HepG2 (cell line): ENCODE results near the gene ZNRF3. TPM values are rescaled to one million over a fixed set of nuclear protein-coding genes. Genes with fewer than 3 reads are reported as not detected.

Experiments used
- ATAC-seq: fragments of 200-7000 bp; cut with Tn5 transposase; 3 replicates; pipeline ENCODE4 v1.9.1; 2020; ENCODE audit warnings: mild to moderate bottlenecking, moderate library complexity
- BruUV-seq: library from RNA; stranded (reverse); fragments of 400-500 nt; replicated peaks from 2 replicates; lab custom pipeline; 2021; lab: Mats Ljungman, UMichigan
- CTCF ChIA-PET: fragments of 300-600 bp; formaldehyde crosslinking; extraction: SDS; loops from one replicate; lab custom pipeline; 2021; ENCODE audit warnings: low total read pairs, inconsistent platforms, low intra/inter-chr PET ratio; lab: Yijun Ruan, JAX
- POLR2A ChIA-PET: fragments of 350-600 bp; sonication (Branson Sonifier 250); formaldehyde crosslinking; loops from one replicate; lab custom pipeline; 2020; ENCODE audit warnings: antibody characterized with exemption, inconsistent platforms; lab: Yijun Ruan, JAX
- DNase-seq: peaks from one replicate; pipeline ENCODE4 v3.0.0-alpha.2; 2015; ENCODE audit warnings: low spot score
- FAIRE-seq: peaks from 3 replicates; lab custom pipeline; 2011; peaks lifted over from hg19 to GRCh38; lab: Jason Lieb, UNC
- H2AFZ ChIP-seq: one replicate; pipeline ENCODE4 v1.6.1; 2011; ENCODE audit warnings: low read length, inconsistent platforms
- H3K27ac ChIP-seq: fragments of 300-600 bp; 3 replicates; pipeline ENCODE4 v1.8.0; 2011; ENCODE audit warnings: mixed run types, mild to moderate bottlenecking, mixed read lengths, low read length, inconsistent platforms; ENCODE audit not compliant: insufficient read depth; ENCODE audit errors: extremely low read length
- H3K27me3 ChIP-seq, 2 experiments: fragments of 200-600 bp in 1 of 2; 2 replicates in 1 of 2; 3 replicates in 1 of 2; pipeline versions ENCODE4 v1.6.0 to v1.8.0; 2011; ENCODE audit warnings: low read length in 2 of 2, mild to moderate bottlenecking in 2 of 2, moderate library complexity in 2 of 2, inconsistent platforms in 1 of 2; ENCODE audit not compliant: insufficient read depth in 2 of 2, control insufficient read depth in 1 of 2
- H3K36me3 ChIP-seq, 2 experiments: fragments of 200-600 bp in 1 of 2; replicated peaks in 1 of 2; 2 replicates in 1 of 2; 3 replicates in 1 of 2; pipeline versions ENCODE4 v1.5.1 to v1.8.0; 2011; ENCODE audit warnings: low read length in 2 of 2, inconsistent platforms in 1 of 2; ENCODE audit not compliant: insufficient read depth in 2 of 2, control insufficient read depth in 1 of 2
- H3K4me1 ChIP-seq: 2 replicates; pipeline ENCODE4 v1.5.1; 2012; ENCODE audit warnings: low read length, inconsistent platforms; ENCODE audit not compliant: insufficient read depth
- H3K4me2 ChIP-seq: 2 replicates; pipeline ENCODE4 v1.6.0; 2011; ENCODE audit warnings: low read depth, low read length, inconsistent platforms
- H3K4me3 ChIP-seq, 3 experiments: fragments of 200-600 bp in 1 of 3; sonication (generic), shearing (Covaris generic) in 1 of 3; replicated peaks in 1 of 3; 2 replicates each; pipeline ENCODE4 v1.5.1; 2011 to 2016; ENCODE audit warnings: low read length in 3 of 3, inconsistent platforms in 2 of 3, low read depth in 2 of 3, mild to moderate bottlenecking in 2 of 3, control low read depth in 1 of 3, mixed read lengths in 1 of 3; ENCODE audit not compliant: insufficient read depth in 1 of 3
- H3K79me2 ChIP-seq: one replicate; pipeline ENCODE4 v1.6.1; 2011; ENCODE audit warnings: low read length, inconsistent platforms; ENCODE audit not compliant: insufficient read depth
- H3K9ac ChIP-seq: 2 replicates; pipeline ENCODE4 v1.6.0; 2011; ENCODE audit warnings: mild to moderate bottlenecking, low read depth, low read length, inconsistent platforms; ENCODE audit not compliant: insufficient read depth
- H3K9me3 ChIP-seq: 2 replicates; pipeline ENCODE4 v1.5.1; 2012; ENCODE audit warnings: mild to moderate bottlenecking, low read length
- H4K20me1 ChIP-seq: 2 replicates; pipeline ENCODE4 v1.6.0; 2011; ENCODE audit warnings: inconsistent platforms, mild to moderate bottlenecking, low read length, moderate library complexity; ENCODE audit not compliant: insufficient read depth
- HMG20A ChIP-seq: IDR thresholded peaks from 2 replicates; pipeline ENCODE4 v1.6.1; 2016; ENCODE audit warnings: borderline replicate concordance
- HMGXB4 ChIP-seq, 2 experiments: sonication (generic) in 1 of 2; formaldehyde crosslinking in 1 of 2; IDR thresholded peaks; 2 replicates each; pipeline versions ENCODE4 v1.4.0 to v1.6.1; 2018 to 2020; ENCODE audit warnings: missing genetic modification reagents in 2 of 2, borderline replicate concordance in 1 of 2, low read depth in 1 of 2, mild to moderate bottlenecking in 1 of 2, missing biosample characterization in 1 of 2
- ISL2 ChIP-seq: sonication (generic); formaldehyde crosslinking; IDR thresholded peaks from 2 replicates; pipeline ENCODE4 v1.5.0; 2020; ENCODE audit warnings: missing genetic modification reagents
- KAT8 ChIP-seq: IDR thresholded peaks from 2 replicates; pipeline ENCODE4 v1.6.1; 2016; ENCODE audit warnings: missing genetic modification reagents, missing compliant biosample characterization
- KDM3A ChIP-seq: IDR thresholded peaks from 2 replicates; pipeline ENCODE4 v1.6.1; 2018; ENCODE audit warnings: low read depth, missing compliant biosample characterization
- MIXL1 ChIP-seq: IDR thresholded peaks from 2 replicates; pipeline ENCODE4 v1.6.1; 2016
- POGZ ChIP-seq: sonication (generic); formaldehyde crosslinking; IDR thresholded peaks from 2 replicates; pipeline ENCODE4 v1.4.0; 2020; ENCODE audit warnings: mild to moderate bottlenecking, missing genetic modification reagents
- POLR2AphosphoS5 ChIP-seq: IDR thresholded peaks from 2 replicates; pipeline ENCODE4 v1.6.1; 2012; ENCODE audit warnings: low read depth, low read length
- SIX1 ChIP-seq: sonication (generic); formaldehyde crosslinking; IDR thresholded peaks from 2 replicates; pipeline ENCODE4 v1.4.0; 2020; ENCODE audit warnings: missing genetic modification reagents, borderline replicate concordance
- SOX5 ChIP-seq: IDR thresholded peaks from 2 replicates; pipeline ENCODE4 v1.6.1; 2016; ENCODE audit warnings: borderline replicate concordance
- TGIF2 ChIP-seq: IDR thresholded peaks from 2 replicates; pipeline ENCODE4 v1.6.1; 2016; ENCODE audit warnings: control low read depth, missing compliant biosample characterization
- ZNF335 ChIP-seq: sonication (generic); formaldehyde crosslinking; IDR thresholded peaks from 2 replicates; pipeline ENCODE4 v1.4.0; 2020; ENCODE audit warnings: missing genetic modification reagents
- ZNF7 ChIP-seq: IDR thresholded peaks from 2 replicates; pipeline ENCODE4 v1.6.1; 2016; ENCODE audit warnings: missing biosample characterization, missing genetic modification reagents
- ZNF780A ChIP-seq: sonication (generic); formaldehyde crosslinking; IDR thresholded peaks from 2 replicates; pipeline ENCODE4 v1.8.0; 2022; ENCODE audit warnings: mild to moderate bottlenecking, missing genetic modification reagents, moderate library complexity
- WGBS: methylation state at CpG from one replicate; pipeline ENCODE4 v1.1.6; 2017; ENCODE audit warnings: low lambda C conversion rate; 5-methylcytosine and 5-hydroxymethylcytosine counted together
- in situ Hi-C: cut with HindIII; loops from 2 replicates; pipeline ENCODE4 v1.10.0; 2017; ENCODE audit warnings: low pct_unique_long_range_greater_than_20kb; ENCODE audit not compliant: extremely low pct_ligation_motif_present
- intact Hi-C: fragments of 100-400 bp; cut with micrococcal nuclease; formaldehyde crosslinking; loops from one replicate; pipeline ENCODE4 v1.10.0; 2022; ENCODE audit not compliant: unreplicated experiment
- polyA plus RNA-seq, 8 experiments: library from polyadenylated mRNA; depleted of rRNA in 3 of 8; stranded (reverse) in 7 of 8; unstranded in 1 of 8; fragments of >200 nt; fragmentation: Illumina TruSeq in 4 of 8; extraction: Trizol in 4 of 8; gene quantifications; 2 replicates each; pipeline versions ENCODE4 v1.2.1 to v1.2.3, GENCODE V29; 2011 to 2016; ENCODE audit warnings: low read depth in 4 of 8, missing spikeins in 1 of 8, mixed read lengths in 1 of 8; ENCODE audit not compliant: insufficient read depth in 1 of 8
- total RNA-seq, 5 experiments: library from RNA; depleted of rRNA; stranded (reverse); fragments of >200 nt; fragmentation: Illumina TruSeq; extraction: Trizol; gene quantifications; 2 replicates each; pipeline ENCODE4 v1.2.3, GENCODE V29; 2016; ENCODE audit warnings: low read depth in 1 of 5
- TF ChIP-seq, protein P1 (sequence below): sonication (generic); formaldehyde crosslinking; IDR thresholded peaks from 2 replicates; pipeline ENCODE4 v1.4.0; 2020; ENCODE audit warnings: missing genetic modification reagents, borderline replicate concordance
- TF ChIP-seq, protein P2 (sequence below): IDR thresholded peaks from 2 replicates; pipeline ENCODE4 v1.6.1; 2016

The ZNRF3 gene
- total and polyA plus RNA-seq, 2 of the 13 experiments (the other 11 are each of a cell fraction or from before 2014, with no cell fraction given): 20.3 to 36.7 TPM

DNA sequence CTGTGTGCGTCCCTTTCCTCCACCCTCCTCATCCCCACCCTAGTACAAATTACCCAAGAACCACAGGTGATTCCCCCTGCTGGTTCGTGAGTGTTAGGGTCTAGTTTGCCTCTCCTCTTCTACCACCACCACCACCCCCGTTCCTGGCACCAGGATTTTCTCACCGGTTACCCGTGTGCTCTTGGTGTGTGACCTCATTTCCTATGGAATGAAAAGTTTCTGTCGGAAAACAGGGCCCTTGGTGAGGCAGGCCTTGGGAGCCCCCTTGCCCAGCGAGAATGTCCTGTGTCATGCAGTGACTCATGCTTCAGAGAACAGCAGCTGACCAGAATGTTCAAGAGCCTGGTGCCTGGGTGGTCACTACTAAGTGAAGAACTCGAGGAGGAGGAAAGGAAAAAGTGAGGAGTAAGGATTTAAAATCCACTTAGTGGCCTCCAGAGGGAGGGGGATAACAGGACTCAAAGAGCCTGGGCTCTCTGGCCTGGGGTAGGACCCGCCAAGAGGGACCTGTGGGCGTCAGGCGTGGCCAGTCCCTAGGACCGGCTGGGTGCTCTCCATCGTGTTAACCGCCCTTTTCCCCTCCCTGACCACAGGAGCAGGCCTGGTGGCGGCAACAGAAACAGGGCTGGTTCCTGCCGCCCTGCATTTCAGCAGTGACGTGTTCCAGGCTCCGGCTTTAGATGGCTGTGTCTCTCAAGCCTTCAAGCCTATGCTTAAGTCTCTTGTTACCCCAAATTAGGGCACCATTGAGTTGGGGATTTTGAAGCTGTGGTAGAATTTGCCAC, 148.0 kb downstream of the ZNRF3 start (continued):
- no peak; the same call in 1 of the 2 replicates for TF ChIP-seq POGZ (CRISPR knock-in tag)
- TF ChIP-seq TGIF2 (CRISPR knock-in tag): peak; percentile 12; the same call in 1 of the 2 replicates

- Histone ChIP-seq H3K4me3 (no peak overlapping the region), H2AFZ (no peak overlapping the region), H3K9ac (peak overlapping the region; percentile 70), H3K36me3 (peaks cover 16 to 54% of the 10 kb centered on the region in 2 experiments), H3K79me2 (peaks cover 75% of the 10 kb centered on the region), H3K27me3 (no peaks in the 10 kb centered on the region), H3K9me3 (no peaks in the 10 kb centered on the region), H4K20me1 (no peaks in the 10 kb centered on the region), H3K27ac (peak overlapping the region; percentile 88), H3K4me2 (peak overlapping the region; percentile 67), H3K4me1 (peaks cover 96% of the 10 kb centered on the region)
- ChIA-PET POLR2A (interaction anchor here (1.0 to 5.0 kb wide), 13 partner anchors 9 to 213 kb away, joined by 3 to 44 read pairs (median 13); partner anchors contain the start of gene ZNRF3), CTCF (no interaction called here)
- no TSS peak for BruUV-seq
- ATAC-seq (peak; percentile 16), FAIRE-seq (peak; percentile 8), DNase-seq (peak; percentile 78)
- intact Hi-C loops: loop anchor here (5.0 kb wide), 1 partner anchor 145 kb away; no protein-coding TSS in a partner anchor
- whole genome bisulfite sequencing: 35% methylated on average over 5 of the region's 8 CpGs
- in situ Hi-C loops: loop anchor here (5.0 kb wide), 1 partner anchor 115 kb away; no protein-coding TSS in a partner anchor
- TF ChIP-seq ZNF780A (no peak), ZNF335 (no peak), ZNF7 (CRISPR knock-in tag) (0 out of 2 replicates have a peak, but pooled peaks have one; percentile 8), HMGXB4 (CRISPR knock-in tag; IDR thresholded peaks at IDR 0.05; ENCODE audit: borderline replicate concordance in 1 of 2, low read depth in 1 of 2) (no peak), HMG20A (CRISPR knock-in tag) (no peak), ISL2 (CRISPR knock-in tag) (peak; percentile 65; the same call in 1 of the 2 replicates), KAT8 (no peak), MIXL1 (CRISPR knock-in tag) (peak; percentile 15; the same call in 1 of the 2 replicates), SIX1 (CRISPR knock-in tag) (no peak), SOX5 (CRISPR knock-in tag) (peak; percentile 27; the same call in 1 of the 2 replicates), KDM3A (CRISPR knock-in tag) (no peak), POLR2AphosphoS5 (no peak)
- TF ChIP-seq, protein P1, sequence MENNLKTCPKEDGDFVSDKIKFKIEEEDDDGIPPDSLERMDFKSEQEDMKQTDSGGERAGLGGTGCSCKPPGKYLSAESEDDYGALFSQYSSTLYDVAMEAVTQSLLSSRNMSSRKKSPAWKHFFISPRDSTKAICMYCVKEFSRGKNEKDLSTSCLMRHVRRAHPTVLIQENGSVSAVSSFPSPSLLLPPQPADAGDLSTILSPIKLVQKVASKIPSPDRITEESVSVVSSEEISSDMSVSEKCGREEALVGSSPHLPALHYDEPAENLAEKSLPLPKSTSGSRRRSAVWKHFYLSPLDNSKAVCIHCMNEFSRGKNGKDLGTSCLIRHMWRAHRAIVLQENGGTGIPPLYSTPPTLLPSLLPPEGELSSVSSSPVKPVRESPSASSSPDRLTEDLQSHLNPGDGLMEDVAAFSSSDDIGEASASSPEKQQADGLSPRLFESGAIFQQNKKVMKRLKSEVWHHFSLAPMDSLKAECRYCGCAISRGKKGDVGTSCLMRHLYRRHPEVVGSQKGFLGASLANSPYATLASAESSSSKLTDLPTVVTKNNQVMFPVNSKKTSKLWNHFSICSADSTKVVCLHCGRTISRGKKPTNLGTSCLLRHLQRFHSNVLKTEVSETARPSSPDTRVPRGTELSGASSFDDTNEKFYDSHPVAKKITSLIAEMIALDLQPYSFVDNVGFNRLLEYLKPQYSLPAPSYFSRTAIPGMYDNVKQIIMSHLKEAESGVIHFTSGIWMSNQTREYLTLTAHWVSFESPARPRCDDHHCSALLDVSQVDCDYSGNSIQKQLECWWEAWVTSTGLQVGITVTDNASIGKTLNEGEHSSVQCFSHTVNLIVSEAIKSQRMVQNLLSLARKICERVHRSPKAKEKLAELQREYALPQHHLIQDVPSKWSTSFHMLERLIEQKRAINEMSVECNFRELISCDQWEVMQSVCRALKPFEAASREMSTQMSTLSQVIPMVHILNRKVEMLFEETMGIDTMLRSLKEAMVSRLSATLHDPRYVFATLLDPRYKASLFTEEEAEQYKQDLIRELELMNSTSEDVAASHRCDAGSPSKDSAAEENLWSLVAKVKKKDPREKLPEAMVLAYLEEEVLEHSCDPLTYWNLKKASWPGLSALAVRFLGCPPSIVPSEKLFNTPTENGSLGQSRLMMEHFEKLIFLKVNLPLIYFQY (CRISPR knock-in tag): no peak
- TF ChIP-seq, protein P2, sequence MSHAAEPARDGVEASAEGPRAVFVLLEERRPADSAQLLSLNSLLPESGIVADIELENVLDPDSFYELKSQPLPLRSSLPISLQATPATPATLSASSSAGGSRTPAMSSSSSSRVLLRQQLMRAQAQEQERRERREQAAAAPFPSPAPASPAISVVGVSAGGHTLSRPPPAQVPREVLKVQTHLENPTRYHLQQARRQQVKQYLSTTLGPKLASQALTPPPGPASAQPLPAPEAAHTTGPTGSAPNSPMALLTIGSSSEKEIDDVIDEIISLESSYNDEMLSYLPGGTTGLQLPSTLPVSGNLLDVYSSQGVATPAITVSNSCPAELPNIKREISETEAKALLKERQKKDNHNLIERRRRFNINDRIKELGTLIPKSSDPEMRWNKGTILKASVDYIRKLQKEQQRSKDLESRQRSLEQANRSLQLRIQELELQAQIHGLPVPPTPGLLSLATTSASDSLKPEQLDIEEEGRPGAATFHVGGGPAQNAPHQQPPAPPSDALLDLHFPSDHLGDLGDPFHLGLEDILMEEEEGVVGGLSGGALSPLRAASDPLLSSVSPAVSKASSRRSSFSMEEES: no peak
Observed at GRCh38 chr22:29032014-29032475, 148.7 kb downstream of the ZNRF3 start.
